Stromal cell of bone marrow (primary cell): ENCODE measurements around the gene CLIP2.
"Not testable (repeated sequence)": the region's sequence is repeated elsewhere in the genome, so short reads cannot be mapped to it uniquely, and the experiment has no call there.

Source experiments
- DNase-seq: peaks from one replicate; pipeline ENCODE4 v3.0.0-alpha.2; 2012; ENCODE audit warnings: low read depth

Gene CLIP2

DNA sequence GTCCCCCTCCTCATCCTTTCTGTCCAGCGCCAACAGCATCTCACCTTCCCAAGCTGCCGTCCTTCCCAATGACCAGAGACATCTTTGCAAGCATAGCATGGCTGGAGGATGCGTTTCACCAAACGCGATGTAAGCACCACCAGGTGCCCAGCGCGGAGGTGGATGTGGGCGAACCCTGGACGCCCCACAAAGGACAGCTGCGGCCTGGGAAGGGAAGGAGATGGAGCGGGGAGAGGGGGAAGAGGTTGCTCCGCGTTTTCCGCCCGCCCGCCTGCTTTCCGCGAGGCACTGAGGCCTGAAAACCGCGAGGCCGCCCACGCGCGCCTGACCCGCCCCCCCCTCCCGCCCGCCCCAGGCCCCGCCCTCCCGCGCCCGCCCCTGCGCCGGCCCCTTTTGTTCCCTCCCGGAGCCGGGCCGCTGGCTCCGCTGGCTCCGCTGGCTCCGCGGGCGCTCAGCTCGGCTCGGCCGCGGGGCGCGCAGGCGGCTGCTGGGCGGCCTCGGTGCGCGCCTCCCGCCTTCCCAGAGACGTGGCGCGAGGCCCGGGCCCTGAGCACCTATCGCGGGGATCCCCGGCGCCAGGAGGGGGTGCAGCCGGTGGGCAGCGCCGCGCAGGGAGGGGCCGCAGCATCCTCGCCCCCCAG, at the start of gene CLIP2:
Gene CLIP2, plus strand, starts transcription at position 390 of the 641 bp plus-strand sequence. CDS start 28,140 bp downstream, outside the sequence.
- peak; percentile 58 for DNase-seq

DNA sequence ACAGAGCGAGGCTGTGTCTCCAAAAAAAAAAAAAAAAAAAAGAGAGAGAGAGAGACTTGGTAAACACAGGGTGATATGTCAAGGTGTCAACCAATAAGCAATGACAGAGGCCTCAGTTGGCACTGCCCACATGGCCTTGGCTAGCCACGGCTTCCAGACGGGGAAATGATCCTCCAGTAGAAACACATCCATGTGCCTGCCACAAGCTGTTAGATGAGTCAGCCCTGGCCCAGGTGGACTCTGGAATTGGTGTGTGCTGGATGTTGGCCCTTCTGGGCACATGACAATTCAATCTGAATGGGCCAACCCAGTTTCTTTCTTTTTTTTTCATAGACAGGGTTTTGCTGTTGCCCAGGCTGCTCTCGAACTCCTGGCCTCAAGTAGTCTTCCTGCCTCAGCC, 48.7 kb upstream of the CLIP2 start:
- DNase-seq, result no peak

DNA sequence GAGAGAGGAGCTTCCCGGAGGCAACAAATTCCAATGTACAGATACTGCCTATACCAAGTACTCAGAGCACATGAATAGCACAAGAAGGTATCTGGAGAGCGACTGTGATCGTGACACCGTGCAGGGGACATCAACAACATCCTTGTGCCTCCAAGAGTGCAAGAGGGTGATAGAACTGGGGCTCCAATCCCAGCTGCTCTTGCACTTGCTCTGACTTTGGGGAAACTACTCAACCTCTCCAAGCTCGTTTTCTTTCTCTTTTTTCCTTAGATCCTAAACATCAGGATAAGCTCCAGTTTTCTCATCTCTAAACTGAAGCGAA, 47.1 kb upstream of the CLIP2 start:
- no peak for DNase-seq

DNA sequence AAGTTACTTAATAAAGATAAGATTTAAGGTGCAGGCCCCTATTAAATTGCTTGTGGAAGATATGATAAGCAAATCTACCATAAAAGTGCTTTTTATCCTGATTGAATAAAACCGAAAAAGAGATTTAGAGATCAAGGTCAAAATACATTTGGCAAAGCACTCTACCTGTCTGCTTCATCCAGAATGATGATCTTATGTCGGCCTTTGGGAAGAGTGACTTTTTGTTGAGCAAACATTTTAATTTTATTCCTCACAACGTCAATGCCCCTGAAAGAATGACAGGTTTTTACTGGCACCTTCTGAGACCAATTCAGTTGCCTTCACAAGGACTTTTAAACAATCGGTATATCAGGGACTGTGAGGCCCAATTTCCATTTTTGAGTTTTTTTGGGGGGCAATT, 42.7 kb upstream of the CLIP2 start:
- DNase-seq, result no peak

DNA sequence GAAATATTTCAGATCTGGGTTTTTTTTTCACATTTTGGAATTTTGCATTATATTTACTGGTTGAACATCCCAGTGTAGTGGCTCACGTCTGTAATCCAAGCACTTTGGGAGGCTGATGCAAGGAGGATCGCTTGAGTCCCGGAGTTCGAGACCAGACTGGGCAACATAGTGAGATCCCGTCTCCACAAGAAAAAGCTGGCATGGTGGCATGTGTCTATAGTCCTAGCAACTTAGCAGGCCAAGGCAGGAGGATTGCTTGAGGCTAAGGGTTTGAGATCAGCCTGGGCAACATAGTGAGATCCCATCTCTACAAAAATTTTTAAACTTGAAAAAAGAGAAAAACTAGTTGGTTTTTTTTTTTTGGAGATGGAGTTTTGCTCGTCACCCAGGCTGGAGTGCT, 41.1 kb upstream of the CLIP2 start:
- no peak for DNase-seq

DNA sequence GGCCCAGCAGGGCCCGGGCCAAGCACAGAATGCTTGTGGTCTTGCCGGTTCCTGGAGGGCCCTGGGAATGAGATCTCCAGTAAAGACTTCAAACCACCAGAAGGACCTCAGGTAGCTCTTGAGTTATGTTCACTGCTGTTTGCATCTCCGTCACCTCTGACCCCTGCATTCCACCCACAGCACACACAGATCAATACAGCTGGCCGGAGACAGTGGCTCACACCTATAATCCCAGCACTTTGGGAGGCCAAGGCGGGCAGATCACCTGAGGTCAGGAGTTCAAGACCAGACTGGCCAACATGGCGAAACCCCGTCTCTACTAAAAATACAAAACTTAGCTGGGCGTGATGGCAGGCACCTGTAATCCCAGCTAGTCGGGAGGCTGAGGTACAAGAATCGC, 40.1 kb upstream of the CLIP2 start:
- DNase-seq, result not testable (repeated sequence)

DNA sequence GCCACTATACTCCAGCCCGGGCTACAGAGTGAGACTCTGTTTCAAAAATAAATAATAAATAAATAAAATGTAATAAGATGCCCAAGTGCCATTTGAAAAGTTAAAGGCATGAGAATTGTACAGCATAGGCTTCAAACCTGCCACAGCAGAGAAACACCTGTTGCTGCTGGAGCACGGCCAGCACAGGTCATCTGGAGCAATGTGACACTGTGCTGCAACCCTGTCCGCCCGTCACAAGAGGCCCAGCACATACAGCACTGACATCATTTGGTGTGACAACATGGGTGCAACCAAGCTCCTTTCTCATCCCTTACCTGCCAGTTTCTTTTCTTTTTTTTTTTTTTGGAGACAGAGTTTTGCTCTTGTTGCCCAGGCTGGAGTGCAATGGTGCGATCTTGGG, 36.3 kb upstream of the CLIP2 start:
- DNase-seq, result no peak

DNA sequence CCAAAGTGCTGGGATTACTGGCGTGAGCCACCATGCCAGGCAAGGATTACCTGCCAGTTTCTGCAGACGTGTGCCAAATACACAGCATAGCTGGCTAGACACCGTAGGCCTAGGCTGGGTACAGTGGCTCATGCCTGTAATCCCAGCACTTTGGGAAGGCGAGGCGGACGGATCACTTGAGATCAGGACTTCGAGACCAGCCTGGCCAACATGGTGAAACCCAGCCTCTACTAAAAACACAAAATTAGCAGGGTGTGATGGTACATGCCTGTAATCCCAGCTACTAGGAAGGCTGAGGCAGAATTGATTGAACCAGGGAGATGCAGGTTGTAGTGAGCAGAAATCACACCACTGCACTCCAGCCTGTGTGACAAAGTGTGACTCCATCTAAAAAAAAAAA, 35.9 kb upstream of the CLIP2 start:
- DNase-seq, result no peak

DNA sequence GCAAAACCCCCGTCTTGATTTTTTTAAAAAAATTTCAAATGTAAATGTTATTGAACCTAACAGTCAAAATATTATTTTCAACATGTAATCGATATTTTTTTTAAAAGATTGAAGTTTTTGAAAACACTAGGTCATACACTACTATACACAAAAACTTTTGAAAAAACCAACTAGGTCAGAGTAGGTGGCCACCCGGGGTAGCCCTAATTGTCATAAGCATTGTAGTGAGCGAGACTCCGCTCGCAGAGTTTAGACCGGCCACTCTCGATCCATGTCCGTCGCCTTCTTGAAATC, 35.4 kb upstream of the CLIP2 start:
- no peak for DNase-seq

DNA sequence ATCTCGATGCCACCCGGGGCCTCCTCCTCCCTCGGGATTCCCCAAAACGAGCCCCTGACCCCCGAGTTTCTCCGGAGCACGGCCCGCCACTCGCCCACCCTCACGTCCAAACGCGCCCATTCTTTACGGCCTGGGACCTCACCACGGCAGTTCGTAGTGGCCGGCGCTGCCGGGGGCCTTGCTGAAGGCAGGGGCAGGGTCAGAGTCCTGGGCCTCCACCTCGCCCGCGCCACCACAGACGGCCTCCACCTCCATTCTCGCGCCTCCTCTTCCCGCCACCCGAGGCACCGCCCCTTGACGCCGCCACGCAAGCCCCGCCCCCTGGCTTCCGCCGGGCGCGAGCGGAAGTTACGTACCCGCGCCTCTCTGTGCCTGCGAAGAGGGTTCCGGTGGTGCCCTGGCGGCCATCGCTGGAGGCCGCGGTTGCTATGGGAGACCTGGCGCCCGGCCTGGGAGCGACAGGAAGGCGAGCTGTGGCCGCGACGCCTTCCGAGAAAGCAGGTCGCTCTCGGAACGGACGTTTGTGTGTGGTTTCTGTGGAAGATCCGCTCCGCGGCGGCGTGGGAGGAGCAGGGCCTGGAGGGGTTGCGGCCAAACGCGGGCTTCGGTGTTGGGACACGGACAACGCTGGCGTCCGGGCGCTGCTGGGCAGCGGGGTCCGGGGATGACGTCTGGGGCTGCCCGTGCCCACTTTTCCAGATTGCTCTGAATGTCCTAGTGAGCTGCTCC, 34.9 kb upstream of the CLIP2 start, which contains the start of gene RFC2:
Gene RFC2, minus strand, starts transcription at position 271 of the 729 bp plus-strand sequence. Its CDS starts 16 bp downstream, at position 255.
- DNase-seq, result peak; percentile 90

DNA sequence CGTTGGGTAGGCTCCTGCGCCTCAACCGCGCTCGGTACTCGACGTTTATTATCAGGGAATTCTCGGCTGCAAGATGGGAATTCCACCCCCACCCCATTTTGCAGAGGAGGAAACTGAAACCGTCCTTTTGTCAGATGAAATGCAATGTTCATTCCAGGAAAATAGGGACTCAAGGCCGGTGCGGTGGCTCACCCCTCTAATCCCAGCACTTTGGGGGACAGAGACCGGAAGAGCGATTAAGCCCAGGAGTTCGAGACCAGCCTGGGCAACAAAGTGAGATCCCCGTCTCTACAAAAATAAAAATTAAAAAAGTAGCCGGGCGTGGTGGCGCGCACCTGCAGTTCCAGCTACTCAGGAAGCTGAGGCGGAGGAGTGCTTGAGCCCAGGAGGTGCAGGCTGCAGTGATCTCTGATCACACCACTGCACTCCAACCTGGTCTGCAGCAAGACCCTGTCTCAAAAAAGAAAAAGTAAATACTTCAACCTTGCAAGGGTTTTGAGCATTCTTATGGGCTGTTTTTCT, 34.3 kb upstream of the CLIP2 start:
- no peak for DNase-seq

DNA sequence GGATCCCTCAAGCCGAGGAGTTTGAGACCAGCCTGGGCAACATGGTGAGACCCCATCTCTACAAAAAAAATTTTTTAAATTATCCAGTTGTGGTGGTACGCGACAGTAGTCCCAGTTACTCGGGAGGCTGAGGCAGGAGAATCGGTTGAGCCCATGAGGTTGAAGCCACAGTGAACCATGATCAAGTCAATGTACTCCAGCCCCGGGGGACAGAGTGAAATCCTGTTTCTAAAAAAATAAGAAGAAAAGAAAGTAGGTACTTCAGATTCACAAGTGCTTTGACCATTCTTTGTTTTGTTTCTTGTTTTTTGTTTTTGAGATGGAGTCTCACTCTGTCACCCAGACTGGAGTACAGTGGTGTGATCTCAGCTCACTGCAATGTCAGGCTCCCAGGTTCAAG, 33.7 kb upstream of the CLIP2 start:
- DNase-seq, result not testable (repeated sequence)

DNA sequence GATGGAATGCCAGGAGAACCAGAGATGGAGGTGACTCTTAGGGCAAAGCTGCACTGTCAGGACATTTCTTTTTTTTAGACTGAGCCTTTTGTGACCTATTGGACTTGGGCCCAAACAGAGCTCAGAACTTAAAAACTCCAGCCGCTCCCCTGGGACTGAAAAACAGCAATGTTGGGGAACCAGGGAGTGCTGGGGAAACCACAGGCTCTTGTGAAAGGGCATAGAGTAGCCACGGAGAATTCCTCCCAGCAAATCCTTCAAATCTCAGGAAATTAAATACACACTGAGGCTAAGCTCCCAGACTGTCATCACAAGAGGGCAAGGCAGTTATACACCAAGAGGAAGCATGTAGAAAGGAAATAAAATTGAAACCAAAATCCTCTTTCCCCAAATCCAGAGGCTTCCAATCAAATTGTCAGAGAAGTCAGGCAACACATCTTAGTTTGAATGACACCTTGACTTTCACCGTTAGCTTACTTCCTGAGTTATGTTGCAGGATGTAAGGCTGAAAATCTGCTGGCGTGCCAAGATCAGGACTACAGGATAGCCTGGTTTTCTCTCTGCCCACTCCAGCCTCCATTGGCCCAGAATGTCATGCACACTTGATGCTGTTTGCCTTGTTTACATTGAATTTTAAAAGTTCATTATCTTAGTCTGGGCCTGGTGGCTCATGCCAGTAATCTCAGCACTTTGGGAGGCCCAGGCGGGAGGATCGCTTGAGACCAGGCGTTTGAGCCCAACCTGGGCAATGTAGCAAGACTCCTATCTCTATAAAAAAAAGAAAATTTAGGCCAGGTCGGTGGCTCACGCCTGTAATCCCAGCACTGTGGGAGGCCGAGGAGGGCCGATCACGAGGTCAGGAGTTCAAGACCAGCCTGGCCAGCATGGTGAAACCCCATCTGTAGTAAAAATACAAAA, 32.5 kb upstream of the CLIP2 start:
- DNase-seq, result peak; percentile 99

DNA sequence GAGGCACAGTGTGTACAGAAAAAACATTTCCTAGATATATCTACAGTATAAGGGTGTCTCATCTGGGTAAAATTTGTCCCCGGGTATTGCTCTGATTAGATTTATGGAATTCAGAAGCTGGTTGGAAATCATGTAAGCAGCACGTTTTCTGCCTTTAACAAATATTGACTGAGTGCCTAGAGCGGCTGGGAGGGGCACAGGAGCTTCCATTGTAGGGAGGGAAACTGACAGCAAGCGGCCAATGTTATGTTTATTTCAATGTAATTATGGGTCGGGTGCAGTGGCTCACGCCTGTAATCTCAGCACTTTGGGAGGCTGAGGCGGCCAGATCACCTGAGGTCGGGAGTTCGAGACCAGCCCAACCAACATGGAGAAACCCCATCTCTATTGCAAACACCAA, 30.6 kb upstream of the CLIP2 start:
- no peak for DNase-seq

DNA sequence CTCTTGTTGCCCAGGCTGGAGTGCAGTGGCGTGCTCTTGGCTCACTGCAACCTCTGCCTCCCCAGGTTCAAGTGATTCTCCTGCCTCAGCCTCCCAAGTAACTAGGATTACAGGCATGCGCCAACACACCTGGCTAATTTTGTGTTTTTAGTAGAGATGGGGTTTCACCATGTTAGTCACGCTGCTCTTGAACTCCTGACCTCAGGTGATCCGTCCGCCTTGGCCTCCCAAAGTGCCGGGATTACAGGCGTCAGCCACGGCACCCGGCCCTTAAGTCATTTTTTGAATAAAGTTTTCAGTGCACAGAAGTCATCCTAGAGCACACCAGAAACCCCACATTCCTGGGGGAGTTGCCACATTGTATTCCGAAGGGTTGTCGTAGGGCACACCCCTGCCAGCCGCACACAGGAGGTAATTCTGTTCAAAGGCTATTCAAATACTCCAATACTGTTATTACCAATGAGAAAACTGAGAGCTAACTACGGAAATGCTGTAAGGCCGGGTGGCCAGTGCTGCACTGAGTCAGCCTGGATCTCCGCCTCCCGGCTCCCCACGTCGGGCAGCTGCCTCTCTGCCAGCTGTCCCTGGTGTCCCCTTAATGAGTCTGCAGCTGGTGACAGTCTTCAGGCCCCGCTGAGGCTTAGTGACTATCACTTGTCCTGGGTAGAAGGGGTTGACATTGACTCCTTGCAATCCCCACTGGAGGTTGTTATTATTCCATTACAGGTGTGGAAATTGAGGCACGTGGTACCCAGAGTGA, 26.4 kb upstream of the CLIP2 start:
- DNase-seq, result no peak

DNA sequence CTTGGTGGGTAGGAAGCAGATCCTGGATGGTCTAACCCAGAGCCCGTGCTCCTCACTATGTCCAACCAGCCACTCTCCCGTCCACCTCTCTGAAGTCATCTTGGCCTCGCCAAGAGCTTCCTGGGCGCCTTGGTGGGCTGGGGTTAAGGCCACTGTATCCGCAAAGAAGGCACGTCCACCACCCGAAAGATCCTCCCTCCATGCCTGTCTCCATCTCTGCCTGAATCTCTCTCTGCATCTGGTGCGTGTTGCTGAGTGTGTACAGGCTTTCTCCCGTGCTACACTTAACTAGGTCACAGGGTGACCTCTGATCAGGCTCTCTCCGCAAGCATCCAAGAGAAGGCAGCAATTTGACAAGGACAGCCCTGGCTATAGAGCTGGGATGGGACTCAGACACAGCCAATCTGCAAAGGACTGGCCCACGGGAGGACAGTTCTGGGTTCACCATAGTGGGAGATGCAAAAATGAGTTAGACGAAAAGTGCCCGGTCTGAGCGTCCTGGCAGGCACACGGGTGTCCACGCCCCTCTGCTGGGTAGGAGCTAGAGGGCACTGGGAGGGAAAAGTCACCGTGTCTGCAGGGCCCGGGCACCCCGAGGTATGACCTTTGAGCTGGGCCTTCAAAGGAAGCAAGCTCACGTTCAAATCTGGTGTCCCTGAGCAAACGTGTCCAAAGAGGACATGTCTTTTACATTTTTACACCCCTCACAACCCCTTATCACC, 25.6 kb upstream of the CLIP2 start:
- DNase-seq, result no peak

DNA sequence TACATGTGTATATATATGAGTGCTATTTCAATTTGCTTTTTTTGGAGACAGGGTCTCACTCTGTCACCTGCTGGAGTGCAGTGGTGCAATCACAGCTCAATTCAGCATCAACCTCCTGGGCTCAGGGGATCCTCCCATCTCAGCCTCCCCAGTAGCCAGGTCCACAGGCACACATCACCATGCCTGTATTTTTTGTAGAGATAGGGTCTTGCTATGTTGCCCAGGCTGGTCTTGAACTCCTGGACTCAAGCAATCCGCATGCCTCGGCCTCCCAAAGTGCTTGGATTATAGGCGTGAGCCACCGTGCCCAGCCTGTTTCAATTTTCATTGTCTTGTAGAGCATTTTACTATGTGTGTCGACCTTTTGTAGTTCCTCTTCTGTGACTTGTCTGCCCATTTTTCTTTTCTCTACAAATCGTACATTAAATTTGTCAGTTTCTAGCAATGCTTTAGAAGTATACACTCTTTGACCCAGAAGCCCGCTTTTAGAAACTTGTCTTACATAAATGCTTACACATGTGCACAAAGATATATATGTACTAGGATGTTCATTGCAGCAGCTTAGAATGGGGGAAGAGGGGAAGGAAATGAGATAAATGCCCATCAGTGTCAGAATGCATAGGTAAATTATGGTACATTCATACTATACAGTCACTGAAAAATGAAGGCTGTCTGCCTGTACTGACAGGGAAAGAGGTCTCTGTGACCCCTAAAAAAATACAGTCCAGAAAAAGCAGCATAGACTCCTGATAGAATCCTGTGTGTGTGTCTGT, 22.8 kb upstream of the CLIP2 start:
- DNase-seq, result no peak

DNA sequence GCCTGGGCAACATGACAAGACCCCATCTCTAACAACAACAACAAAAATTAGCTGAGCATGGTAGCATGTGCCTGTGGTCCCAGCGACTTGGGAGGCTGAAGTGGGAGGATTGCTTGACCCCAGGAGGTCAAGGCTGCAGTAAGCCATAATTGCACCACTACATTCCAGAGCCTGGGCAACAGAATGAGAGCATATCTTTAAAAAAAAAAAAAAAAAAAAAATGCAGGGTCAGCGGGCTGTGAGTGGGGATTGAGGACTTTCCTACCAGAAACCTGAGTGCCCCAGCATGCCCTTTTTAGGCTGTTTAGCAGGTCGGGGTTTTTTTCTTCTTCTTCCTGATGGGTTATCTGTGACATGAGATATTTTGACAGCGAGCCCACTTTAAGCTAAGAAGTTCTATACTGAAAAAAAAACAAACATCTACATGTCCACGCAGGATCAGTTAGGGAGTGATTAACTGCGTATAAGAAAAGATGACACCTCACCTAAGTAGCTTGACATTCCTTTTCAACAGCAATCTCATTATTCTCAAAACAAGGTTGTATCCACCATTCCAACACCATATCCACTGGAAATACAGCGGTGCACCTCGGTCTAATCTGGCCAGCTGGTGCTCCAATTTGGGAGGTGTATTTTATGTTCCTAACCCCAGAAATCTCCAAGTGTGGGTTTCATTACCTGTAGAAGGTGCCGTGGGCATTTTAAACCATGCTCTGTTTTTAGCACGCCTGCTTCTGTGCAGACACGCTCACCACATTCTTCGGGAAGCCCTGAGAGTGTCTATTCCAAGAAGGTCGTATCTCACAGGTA, 21.2 kb upstream of the CLIP2 start:
- no peak for DNase-seq

DNA sequence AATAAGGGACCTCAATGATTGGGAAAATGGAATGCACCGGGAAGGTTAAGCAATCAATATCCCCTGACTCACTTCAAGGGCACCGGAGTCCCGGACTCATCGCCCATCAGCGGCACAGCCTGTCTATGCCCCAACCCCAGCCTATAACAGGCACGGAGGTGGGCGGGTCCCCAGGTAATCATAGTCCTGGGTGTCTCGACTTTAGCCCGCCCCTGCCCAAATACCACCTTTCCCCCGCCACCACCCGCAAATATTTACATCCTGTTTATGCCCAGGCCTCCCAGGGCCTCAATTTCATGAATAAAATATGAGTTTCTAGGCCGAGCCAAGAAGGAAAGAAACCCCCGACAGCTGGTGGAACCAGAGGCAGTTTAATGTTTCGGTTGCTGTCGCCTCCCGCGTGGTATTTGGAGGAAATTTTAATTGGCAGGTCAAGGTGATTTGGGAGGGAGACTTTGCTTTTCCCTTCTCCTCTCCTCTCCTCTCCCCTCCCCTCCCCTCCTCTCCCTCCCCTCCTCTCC, 19.4 kb upstream of the CLIP2 start:
- no peak for DNase-seq
